Upper lobe of left lung (tissue), 6 donors: Measurements from ENCODE around the gene LAG3. TPM values are rescaled to one million over a fixed set of nuclear protein-coding genes. Genes with fewer than 3 reads are reported as not detected.

Source experiments
- ATAC-seq, 2 donors: fragments of 200-7000 bp; cut with Tn5 transposase; one replicate each; pipeline ENCODE4 v1.9.1; 2022; ENCODE audit warnings: mild to moderate bottlenecking in 2 of 2, moderate library complexity in 2 of 2; ENCODE audit not compliant: low FRiP score in 2 of 2
- DNase-seq, 2 donors: peaks; one replicate each; pipeline ENCODE4 v3.0.0-alpha.2; 2019 to 2020
- H3K27ac ChIP-seq, 4 donors: fragments of 200-600 bp; sonication (generic); one replicate each; pipeline ENCODE4 v1.5.1; 2016 to 2019
- H3K27me3 ChIP-seq, 4 donors: fragments of 200-600 bp; sonication (generic); one replicate each; pipeline ENCODE4 v1.5.1; 2017 to 2019
- H3K36me3 ChIP-seq, 4 donors: fragments of 200-600 bp; sonication (generic); one replicate each; pipeline ENCODE4 v1.5.1; 2016 to 2019
- H3K4me1 ChIP-seq, 4 donors: fragments of 200-600 bp; sonication (generic); one replicate each; pipeline ENCODE4 v1.5.1; 2018 to 2019
- H3K4me3 ChIP-seq, 4 donors: fragments of 200-600 bp; sonication (generic); one replicate each; pipeline ENCODE4 v1.5.1; 2017 to 2019; ENCODE audit warnings: mild to moderate bottlenecking in 2 of 4, moderate library complexity in 1 of 4
- H3K9me3 ChIP-seq, 4 donors: fragments of 200-600 bp; sonication (generic); one replicate each; pipeline ENCODE4 v1.5.1; 2018 to 2019
- CTCF ChIP-seq, 6 experiments: fragments of 450-650 bp in 4 of 6; fragments of 200-600 bp in 2 of 6; sonication (generic) in 2 of 6; IDR thresholded peaks; one replicate each; pipeline ENCODE4 v1.5.1; 2016 to 2019; ENCODE audit warnings: antibody characterized with exemption in 6 of 6
- EP300 ChIP-seq, 4 donors: sonication (generic); formaldehyde crosslinking; IDR thresholded peaks; one replicate each; pipeline ENCODE4 v1.5.1; 2017; ENCODE audit warnings: antibody characterized with exemption in 4 of 4, control low read depth in 2 of 4
- POLR2A ChIP-seq, 4 donors: fragments of 450-650 bp; IDR thresholded peaks; one replicate each; pipeline ENCODE4 v1.5.1; 2016 to 2017; ENCODE audit warnings: antibody characterized with exemption in 4 of 4, mild to moderate bottlenecking in 2 of 4
- POLR2AphosphoS5 ChIP-seq, 2 donors: sonication (generic); formaldehyde crosslinking; IDR thresholded peaks; one replicate each; pipeline ENCODE4 v1.5.1; 2017; ENCODE audit warnings: antibody characterized with exemption in 2 of 2
- WGBS, 2 donors: methylation state at CpG; one replicate each; pipeline ENCODE4 v1.1.5; 2017 to 2018; 5-methylcytosine and 5-hydroxymethylcytosine counted together
- total RNA-seq, 6 donors: library from RNA; depleted of rRNA in 4 of 6; stranded (reverse); fragments of >200 nt in 4 of 6; gene quantifications; one replicate each; pipeline versions ENCODE4 v1.1.0 to v1.2.1, GENCODE V29; 2016 to 2021
- donor health status: DM: no; HTN: no; CAD: no; lungs with moderate emphysema.
- donor health status: DM: no; HTN: yes; CAD: no; lungs with severe emphysema.

The LAG3 gene
- total RNA-seq, 6 donors from 2014 or later: 0.46 to 2.6 (median 1.5) TPM

GRCh38 chr12:6752167-6752920 is 20.0 kb upstream of the LAG3 start:
- Histone ChIP-seq H3K36me3 (peaks cover 35 to 45% (median 41%) of the 10 kb centered on the region in 4 donors), H3K27me3 (no peaks in the 10 kb centered on the region), H3K4me1 (peaks cover 12 to 22% (median 18%) of the 10 kb centered on the region in 4 donors), H3K27ac (peak overlapping the region; percentile 96 to 100 (median 98)), H3K4me3 (peak overlapping the region; percentile 82 to 96 (median 89)), H3K9me3 (no peaks in the 10 kb centered on the region)
- DNase-seq (peak in 1 of 2 donors; percentile 51), ATAC-seq (peak in 1 of 2 donors; percentile 1)
- no peak for TF ChIP-seq EP300 (IDR thresholded peaks at IDR 0.05)
- peak in 2 of 6 experiments; percentile 30 to 31 for TF ChIP-seq CTCF (IDR thresholded peaks at IDR 0.05)
- TF ChIP-seq POLR2AphosphoS5 (IDR thresholded peaks at IDR 0.05): no peak
- TF ChIP-seq POLR2A (IDR thresholded peaks at IDR 0.05): no peak
- 7 to 11% methylated on average over 14 to 15 of the region's 24 CpGs for WGBS, 2 donors

GRCh38 chr12:6752921-6753771 is 19.2 kb upstream of the LAG3 start, which contains the start of gene MLF2:
TSS of gene MLF2 (minus strand) at chr12:6753141. CDS start at chr12:6752334, 807 bp downstream.
- Histone ChIP-seq H3K4me1 (peaks cover 12 to 22% (median 18%) of the 10 kb centered on the region in 4 donors), H3K27me3 (no peaks in the 10 kb centered on the region), H3K4me3 (peak within 1 kb of the TSS; percentile 82 to 96 (median 89)), H3K9me3 (no peaks in the 10 kb centered on the region), H3K36me3 (peaks cover 27 to 37% (median 34%) of the 10 kb centered on the region in 4 donors), H3K27ac (peak within 1 kb of the TSS; percentile 96 to 100 (median 98))
- peak; percentile 98 to 99 for DNase-seq
- WGBS, 2 donors: 0% methylated on average over 13 to 34 of the region's 62 CpGs
- TF ChIP-seq POLR2A (IDR thresholded peaks at IDR 0.05): peak; percentile 71 to 99 (median 88)
- peak; percentile 93 to 98 for TF ChIP-seq POLR2AphosphoS5 (IDR thresholded peaks at IDR 0.05)
- peak in 1 of 4 donors; percentile 68 for TF ChIP-seq EP300 (IDR thresholded peaks at IDR 0.05)
- TF ChIP-seq CTCF (IDR thresholded peaks at IDR 0.05): peak; percentile 83 to 98 (median 98)
- ATAC-seq: peak; percentile 97

GRCh38 chr12:6753772-6754356 is 18.5 kb upstream of the LAG3 start:
- ATAC-seq: no peak
- peak overlapping the region in 3 of 4 donors; percentile 82 to 95 (median 83) for H3K4me3 ChIP-seq
- WGBS, 2 donors: 0 to 5% methylated on average over 3 to 7 of the region's 7 CpGs

More at GRCh38 chr12:6753772-6754356, 18.5 kb upstream of the LAG3 start:
- H3K4me1 ChIP-seq: peaks cover 12 to 22% (median 18%) of the 10 kb centered on the region in 4 donors
- TF ChIP-seq POLR2A (IDR thresholded peaks at IDR 0.05): no peak
- TF ChIP-seq CTCF (IDR thresholded peaks at IDR 0.05): no peak
- no peaks in the 10 kb centered on the region for H3K9me3 ChIP-seq
- no peaks in the 10 kb centered on the region for H3K27me3 ChIP-seq
- DNase-seq: no peak
- peak overlapping the region; percentile 96 to 100 (median 98) for H3K27ac ChIP-seq
- peaks cover 20 to 30% (median 27%) of the 10 kb centered on the region in 4 donors for H3K36me3 ChIP-seq
